ENCODE measurements around the gene CISD3.

- TF ChIP-seq GATA2 (IDR thresholded peaks at IDR 0.05; ENCODE audit: low read depth, low read length): no peak
- no peak for TF ChIP-seq GATA3 (IDR thresholded peaks at IDR 0.05; ENCODE audit: low read depth, low read length)
Observed at GRCh38 chr17:38732376-38733281, 2.5 kb downstream of the CISD3 start.
